HFFc6 (cell line): ENCODE data around the gene PLD1. TPM values are rescaled to one million over a fixed set of nuclear protein-coding genes. Genes with fewer than 3 reads are reported as not detected.

Experiments used
- DNase-seq: peaks from one replicate; pipeline ENCODE4 v3.0.0-alpha.2; 2018
- H3K27ac Mint-ChIP-seq: 2 replicates; pipeline ENCODE4 v1.8.0; 2020; ENCODE audit warnings: mild to moderate bottlenecking, mixed read lengths
- H3K27me3 Mint-ChIP-seq: 2 replicates; pipeline ENCODE4 v1.8.0; 2021; ENCODE audit warnings: mild to moderate bottlenecking, moderate library complexity, mixed read lengths; ENCODE audit not compliant: insufficient read depth
- H3K36me3 Mint-ChIP-seq: 2 replicates; pipeline ENCODE4 v1.8.0; 2021; ENCODE audit warnings: low read depth, mixed read lengths
- H3K4me1 Mint-ChIP-seq: 2 replicates; pipeline ENCODE4 v1.8.0; 2020; ENCODE audit warnings: low read depth, mixed read lengths
- H3K4me3 Mint-ChIP-seq: 2 replicates; pipeline ENCODE4 v1.8.0; 2020; ENCODE audit warnings: mild to moderate bottlenecking, moderate library complexity, mixed read lengths
- H3K9me3 Mint-ChIP-seq: 2 replicates; pipeline ENCODE4 v1.8.0; 2020; ENCODE audit warnings: mild to moderate bottlenecking, mixed read lengths
- CTCF ChIP-seq: fragments of 200-600 bp; sonication (generic); IDR thresholded peaks from 2 replicates; pipeline ENCODE4 v1.5.0; 2021; ENCODE audit warnings: antibody characterized with exemption, mild to moderate bottlenecking
- total RNA-seq, 6 experiments: library from RNA; stranded (reverse); fragmentation: NEBNext Ultra II Directional; extraction: Animal tissue kit (Norgen Biotek cat#: 25700); gene quantifications; 2 replicates in 1 of 6; 3 replicates in 5 of 6; pipeline ENCODE4 v1.2.3, GENCODE V29; 2021

Gene PLD1
- total RNA-seq, 6 experiments from 2014 or later = 4.1 to 6.0 (median 5.3) TPM

- TF ChIP-seq CTCF = no peak
- Mint-ChIP-seq H3K27ac (no peak overlapping the region), H3K4me3 (no peak overlapping the region), H3K36me3 (no peaks in the 10 kb centered on the region; the same call in 1 of the 2 replicates), H3K4me1 (peaks cover 15% of the 10 kb centered on the region), H3K9me3 (no peaks in the 10 kb centered on the region), H3K27me3 (no peaks in the 10 kb centered on the region)
- DNase-seq = no peak
Measured at GRCh38 chr3:171654326-171654725, 156.0 kb downstream of the PLD1 start.

GRCh38 chr3:171653701-171654100 lies 156.6 kb downstream of the PLD1 start:
- Mint-ChIP-seq H3K27me3 (no peaks in the 10 kb centered on the region), H3K27ac (no peak overlapping the region), H3K9me3 (no peaks in the 10 kb centered on the region), H3K4me3 (no peak overlapping the region), H3K4me1 (peaks cover 11% of the 10 kb centered on the region), H3K36me3 (no peaks in the 10 kb centered on the region; the same call in 1 of the 2 replicates)
- DNase-seq = no peak
- no peak for TF ChIP-seq CTCF

GRCh38 chr3:171652932-171653331 lies 157.4 kb downstream of the PLD1 start:
- Mint-ChIP-seq H3K4me1 (peaks cover 8% of the 10 kb centered on the region), H3K27ac (no peak overlapping the region), H3K27me3 (peaks cover 2% of the 10 kb centered on the region; the same call in 1 of the 2 replicates), H3K9me3 (no peaks in the 10 kb centered on the region), H3K4me3 (no peak overlapping the region), H3K36me3 (no peaks in the 10 kb centered on the region; the same call in 1 of the 2 replicates)
- DNase-seq = no peak
- no peak for TF ChIP-seq CTCF

GRCh38 chr3:171649911-171650592 lies 160.2 kb downstream of the PLD1 start:
- TF ChIP-seq CTCF = no peak
- Mint-ChIP-seq H3K9me3 (no peaks in the 10 kb centered on the region), H3K27ac (no peak overlapping the region), H3K36me3 (no peaks in the 10 kb centered on the region; the same call in 1 of the 2 replicates), H3K4me3 (no peak overlapping the region), H3K4me1 (peaks cover 19% of the 10 kb centered on the region), H3K27me3 (peaks cover 2% of the 10 kb centered on the region; the same call in 1 of the 2 replicates)
- DNase-seq = no peak

- Mint-ChIP-seq H3K4me1 (peaks cover 12% of the 10 kb centered on the region; the same call in 1 of the 2 replicates), H3K27me3 (peaks cover 2% of the 10 kb centered on the region; the same call in 1 of the 2 replicates), H3K9me3 (no peaks in the 10 kb centered on the region), H3K27ac (no peak overlapping the region), H3K36me3 (no peaks in the 10 kb centered on the region; the same call in 1 of the 2 replicates), H3K4me3 (no peak overlapping the region)
- no peak for TF ChIP-seq CTCF
- no peak for DNase-seq
Measured at GRCh38 chr3:171649267-171649666, 161.0 kb downstream of the PLD1 start.
